CD4-positive, alpha-beta T cell treated with Interleukin-10 for 1 hour (primary cell): ENCODE measurements around the gene SERPINA12.

ENCODE experiments used
- DNase-seq: peaks from one replicate; pipeline ENCODE4 v3.0.0-alpha.2; 2020

SERPINA12 gene

DNA sequence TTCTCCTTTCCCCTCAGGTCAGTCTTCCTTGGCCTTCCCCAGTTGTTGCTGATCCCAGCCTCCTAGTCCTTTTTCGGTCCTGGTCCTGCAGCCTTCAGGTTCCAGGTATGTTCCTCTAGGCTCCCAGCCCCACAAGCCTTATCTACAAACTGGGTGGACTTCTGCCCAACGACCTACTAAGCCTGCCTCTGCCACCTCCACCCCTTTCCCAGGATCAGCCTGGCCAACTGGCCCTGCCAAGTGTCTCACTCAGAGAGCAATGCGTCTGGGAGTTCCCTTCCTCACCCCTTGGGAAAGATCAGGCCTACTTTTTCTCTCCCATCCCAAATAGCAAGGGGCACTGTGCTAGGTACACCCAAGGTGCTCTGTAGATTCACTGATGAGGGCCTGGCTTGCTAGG lies at the start of gene SERPINA12:
Gene SERPINA12 (minus strand): TSS at position 114 of the 400 bp plus-strand sequence. CDS start 11,072 bp downstream, outside the sequence.
- no peak for DNase-seq

DNA sequence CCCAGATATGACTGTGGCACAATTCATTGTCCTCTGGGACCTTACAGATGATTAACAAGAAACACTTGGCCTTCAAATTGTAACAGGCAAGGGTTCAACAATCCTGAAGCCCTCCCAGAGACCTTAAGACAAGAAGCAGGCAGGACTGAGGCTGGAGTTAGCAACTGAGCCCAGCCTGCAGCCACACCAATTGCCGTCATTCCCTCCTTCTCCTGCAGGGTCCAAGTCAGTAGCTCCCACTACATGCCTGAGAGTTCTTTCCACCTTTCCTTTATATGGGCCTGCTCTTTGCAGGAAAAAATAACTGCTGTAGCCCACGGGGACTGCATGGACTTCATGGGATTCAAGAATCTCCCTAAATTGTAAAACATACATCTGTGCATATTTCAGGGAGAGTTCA lies 49.6 kb upstream of the SERPINA12 start:
- DNase-seq, result no peak

DNA sequence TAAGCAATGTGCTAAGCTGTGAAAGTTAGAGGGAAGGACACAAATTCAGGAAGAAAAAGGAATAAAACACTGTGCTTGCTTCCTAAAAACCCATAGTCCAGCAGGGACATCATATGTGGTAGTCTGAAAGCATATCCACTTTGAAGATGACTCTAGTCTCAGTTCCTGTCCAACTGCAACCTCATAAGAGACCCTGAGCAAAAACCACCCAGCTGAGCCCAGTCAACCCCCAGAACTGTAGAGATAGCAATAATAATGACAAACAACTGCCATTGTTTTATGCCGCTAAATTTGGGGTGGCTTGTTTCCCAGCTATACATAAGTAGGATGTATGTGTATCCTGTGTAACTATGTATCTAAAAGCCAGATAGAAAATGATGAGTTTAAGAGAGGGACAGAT lies 48.1 kb upstream of the SERPINA12 start:
- DNase-seq, result no peak

- DNase-seq, result no peak
These were observed 46.7 kb upstream of the SERPINA12 start for GRCh38 chr14:94555991-94556390.

DNA sequence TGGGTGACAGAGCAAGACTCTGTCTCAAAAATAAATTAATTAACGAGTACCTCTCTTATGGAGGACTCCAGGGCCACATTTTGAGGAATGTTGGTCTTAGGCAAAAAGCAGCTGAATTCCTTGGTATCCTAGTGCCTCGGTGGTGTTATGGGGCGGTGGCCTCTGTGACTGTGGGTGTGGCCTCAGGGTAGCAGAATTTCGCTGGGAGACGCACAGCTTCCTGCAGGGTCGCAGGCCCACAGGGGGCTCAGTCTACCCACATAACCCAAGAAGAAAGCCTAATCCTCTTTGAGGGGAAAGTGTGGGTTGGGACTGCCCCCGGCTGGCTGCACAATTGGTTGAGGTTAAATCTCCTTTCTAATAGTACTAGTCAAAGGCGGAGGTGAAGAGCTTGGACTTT lies 40.8 kb upstream of the SERPINA12 start:
- no peak for DNase-seq

DNA sequence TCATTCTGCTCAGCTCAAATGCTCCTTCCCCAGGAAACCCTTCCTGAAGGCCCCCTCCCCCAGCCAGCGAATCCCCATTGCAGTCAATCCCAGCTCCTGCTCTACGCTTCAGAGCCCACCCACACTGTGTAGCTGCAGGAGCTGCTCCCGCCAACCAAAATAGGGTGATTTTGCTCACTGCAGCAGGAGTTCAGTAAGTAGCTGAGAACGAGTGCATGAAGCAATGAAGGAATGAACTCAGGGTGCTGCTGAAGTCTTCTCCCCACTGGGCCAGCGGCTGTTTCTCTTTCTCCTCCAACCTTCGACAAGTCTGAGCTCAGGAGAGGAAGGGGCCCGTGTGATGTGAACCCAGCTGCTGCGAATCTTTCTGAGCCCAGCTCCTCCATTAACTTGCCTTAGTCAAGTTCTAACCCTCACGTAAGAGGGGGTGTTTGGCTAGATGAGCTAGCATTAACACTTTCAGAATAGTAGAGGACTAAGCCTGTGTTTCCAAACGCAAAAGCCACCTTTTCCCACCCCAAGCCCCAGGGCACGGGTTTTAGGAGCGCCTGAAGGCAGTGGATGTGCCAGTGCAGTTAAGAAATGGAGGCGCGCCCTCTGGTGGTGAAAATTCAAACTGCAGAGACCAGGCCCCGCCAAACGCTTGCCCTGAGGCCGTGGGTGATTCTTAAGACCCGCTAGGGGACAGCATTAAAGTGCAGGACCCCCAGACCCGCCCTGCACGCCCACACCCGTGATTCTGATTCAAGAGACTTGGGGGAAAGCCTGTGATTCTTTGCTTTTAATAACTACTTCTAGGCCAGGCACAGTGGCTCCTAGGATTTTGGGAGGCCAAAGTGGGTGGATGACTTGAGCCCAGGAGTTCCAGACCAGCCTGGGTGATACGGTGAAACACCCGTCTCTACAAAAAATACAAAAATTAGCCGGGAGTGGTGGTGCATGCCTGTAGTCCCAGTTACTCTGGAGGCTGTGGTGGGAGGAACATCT lies 40.0 kb upstream of the SERPINA12 start:
- DNase-seq, result peak; percentile 25

- DNase-seq, result no peak
These were observed 39.1 kb upstream of the SERPINA12 start for GRCh38 chr14:94548131-94548998.

- DNase-seq, result no peak
These were observed 38.5 kb upstream of the SERPINA12 start for GRCh38 chr14:94547726-94548125.

GRCh38 chr14:94547151-94547680 lies 37.9 kb upstream of the SERPINA12 start:
- no peak for DNase-seq

DNA sequence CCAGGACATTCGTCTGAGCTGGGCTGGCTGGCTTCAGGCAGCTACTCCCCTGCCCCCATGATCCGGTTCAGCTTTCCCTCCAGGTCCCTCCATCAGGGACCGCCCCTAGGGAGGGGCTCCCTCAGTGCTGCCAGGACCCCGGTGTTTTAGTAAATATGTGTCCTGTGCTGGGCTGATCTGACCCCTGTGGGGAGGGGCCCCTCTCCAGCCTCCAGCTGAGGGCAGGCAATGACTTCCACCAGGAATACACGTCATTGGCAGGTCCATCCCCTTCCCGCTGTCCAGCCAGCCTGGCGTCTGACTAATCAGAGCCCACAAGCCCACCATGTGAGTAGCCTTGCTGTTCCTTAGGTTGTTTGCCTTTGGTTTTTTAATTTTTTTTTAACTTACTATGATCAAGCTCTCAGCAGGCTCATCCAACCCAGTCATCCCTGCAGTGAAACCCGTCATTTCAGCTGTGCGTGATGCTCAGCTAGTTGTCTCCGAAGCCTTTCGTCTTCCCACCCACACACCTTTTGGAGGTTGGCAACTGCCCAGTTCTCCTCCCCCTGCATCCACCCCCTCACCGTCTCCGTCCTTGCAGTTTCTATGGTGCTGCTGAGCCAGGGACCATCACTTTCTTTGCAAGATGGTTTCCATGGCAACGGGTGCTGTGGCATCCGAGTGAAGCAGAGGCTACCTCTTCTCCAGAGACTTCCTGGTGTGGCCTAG lies 36.0 kb upstream of the SERPINA12 start:
- DNase-seq, result no peak

- DNase-seq, result no peak
These were observed 35.5 kb upstream of the SERPINA12 start for GRCh38 chr14:94544726-94545125.

DNA sequence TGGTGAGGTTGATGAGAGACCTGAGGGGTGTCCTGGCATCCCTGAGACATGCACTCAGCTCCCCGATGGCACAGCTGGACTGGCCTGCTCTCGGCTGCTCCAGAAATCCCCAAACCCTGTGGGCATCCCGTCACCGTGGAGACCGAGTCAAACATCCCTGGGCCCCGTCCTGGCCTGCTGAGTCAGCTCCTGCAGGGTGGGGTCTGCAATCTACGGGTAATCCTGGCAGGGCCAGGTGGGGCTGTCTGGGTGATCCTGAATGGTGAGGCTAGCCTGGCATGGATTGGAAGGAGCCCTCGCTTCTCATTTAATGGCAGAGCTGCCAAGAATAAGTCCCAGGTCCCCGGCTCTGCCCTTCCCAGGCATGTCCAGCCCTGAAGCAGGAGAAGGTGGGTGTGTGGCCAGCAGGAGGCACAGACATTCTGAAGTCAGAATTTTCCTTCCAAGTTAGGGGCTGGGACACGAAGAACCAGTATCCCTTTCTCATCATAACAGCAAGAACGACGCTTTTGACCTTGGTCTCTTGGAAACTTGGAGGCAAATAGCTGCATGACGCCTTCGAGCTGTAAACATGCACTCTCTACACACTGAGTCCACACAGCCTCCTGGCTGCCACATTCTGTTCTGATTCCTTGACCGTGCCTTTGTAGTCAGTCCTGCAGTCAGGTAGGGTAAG lies 34.3 kb upstream of the SERPINA12 start:
- no peak for DNase-seq

GRCh38 chr14:94542811-94543440 lies 33.7 kb upstream of the SERPINA12 start:
- no peak for DNase-seq

DNA sequence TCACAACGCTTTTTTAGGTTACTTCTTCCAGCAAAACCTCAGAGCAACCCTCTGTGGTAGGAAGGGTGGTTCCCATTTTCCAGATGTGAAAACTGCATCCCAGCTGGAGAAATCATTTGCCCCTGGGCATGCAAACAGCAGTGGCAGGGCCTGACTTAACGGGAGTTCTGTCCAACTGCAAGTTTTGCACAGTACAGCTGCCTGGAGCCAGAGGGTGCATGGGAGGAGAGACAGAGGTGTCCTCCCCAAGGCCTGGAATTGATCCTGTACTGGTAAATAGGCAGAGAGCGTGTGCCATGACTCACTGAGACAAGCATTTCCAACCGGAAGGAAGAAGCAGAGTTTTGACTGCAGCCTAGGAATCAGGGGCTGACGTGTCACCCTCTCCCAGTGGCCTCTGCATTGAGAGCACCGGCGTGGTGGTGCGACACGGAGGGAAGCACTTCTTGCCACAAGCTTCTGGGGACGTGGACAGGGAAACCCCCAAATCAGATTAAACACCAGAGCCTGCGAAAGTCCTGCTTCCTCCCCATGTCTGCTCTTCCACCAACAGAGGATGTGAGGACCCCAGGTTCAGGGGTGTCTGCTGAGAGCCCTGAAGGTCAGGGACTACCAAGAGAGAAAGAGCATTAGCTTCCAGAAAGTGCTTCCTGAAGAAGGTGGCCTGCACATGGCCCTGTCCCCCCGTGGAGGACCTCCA lies 33.0 kb upstream of the SERPINA12 start:
- DNase-seq, result no peak

- DNase-seq, result no peak
These were observed 32.1 kb upstream of the SERPINA12 start for GRCh38 chr14:94541234-94541975.

- DNase-seq, result no peak
These were observed 30.9 kb upstream of the SERPINA12 start for GRCh38 chr14:94540031-94540794.

DNA sequence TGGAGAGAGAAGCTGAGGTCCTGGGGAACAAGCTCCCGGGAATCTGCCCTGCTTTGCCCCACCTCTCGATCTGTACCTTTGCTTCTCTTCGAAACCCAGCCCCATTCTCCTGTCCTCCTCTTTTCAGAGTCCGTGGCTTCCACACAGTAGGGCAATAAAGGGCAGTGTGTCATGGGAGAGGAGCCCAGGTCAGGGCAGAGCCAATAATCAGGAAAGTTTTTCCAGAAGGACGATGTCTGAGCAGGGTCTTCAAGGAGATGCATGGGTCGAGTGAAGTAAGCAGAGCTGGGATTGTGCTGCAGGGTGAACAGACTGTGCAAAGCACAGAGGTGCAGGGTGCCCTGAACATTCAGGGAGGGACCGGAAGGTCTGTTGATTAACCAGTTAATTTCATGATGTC lies 29.9 kb upstream of the SERPINA12 start:
- DNase-seq, result no peak

- no peak for DNase-seq
These were observed 28.9 kb upstream of the SERPINA12 start for GRCh38 chr14:94538070-94538740.

GRCh38 chr14:94536836-94537235 lies 27.6 kb upstream of the SERPINA12 start:
- DNase-seq, result no peak
